GM03348 (cell line): Measurements from ENCODE around the gene NUDT1.

ENCODE experiments used
- DNase-seq: peaks from one replicate; pipeline ENCODE4 v3.0.0; 2012; ENCODE audit warnings: low spot score

The NUDT1 gene

GRCh38 chr7:2205036-2205780 lies 36.8 kb upstream of the NUDT1 start:
- DNase-seq = no peak

DNA sequence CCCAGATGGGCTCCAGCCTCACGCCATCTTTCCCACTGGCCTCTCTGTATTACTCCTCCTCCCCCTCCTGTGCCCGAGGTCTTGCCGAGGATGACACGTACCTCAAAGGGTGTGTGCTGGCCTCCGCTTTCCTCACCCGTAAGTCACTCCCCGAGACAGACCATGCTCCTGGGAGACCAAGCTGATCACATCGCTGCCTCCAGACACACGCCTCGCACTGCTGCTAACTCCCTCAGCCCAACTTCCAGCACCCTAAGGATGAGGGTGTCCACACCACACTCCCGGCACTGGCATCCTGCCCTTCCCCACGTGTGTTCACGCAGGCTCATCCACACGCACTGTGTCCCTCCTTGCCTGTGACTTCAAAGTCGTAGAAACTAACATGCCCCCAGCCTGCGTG lies 33.3 kb upstream of the NUDT1 start:
- DNase-seq = no peak

DNA sequence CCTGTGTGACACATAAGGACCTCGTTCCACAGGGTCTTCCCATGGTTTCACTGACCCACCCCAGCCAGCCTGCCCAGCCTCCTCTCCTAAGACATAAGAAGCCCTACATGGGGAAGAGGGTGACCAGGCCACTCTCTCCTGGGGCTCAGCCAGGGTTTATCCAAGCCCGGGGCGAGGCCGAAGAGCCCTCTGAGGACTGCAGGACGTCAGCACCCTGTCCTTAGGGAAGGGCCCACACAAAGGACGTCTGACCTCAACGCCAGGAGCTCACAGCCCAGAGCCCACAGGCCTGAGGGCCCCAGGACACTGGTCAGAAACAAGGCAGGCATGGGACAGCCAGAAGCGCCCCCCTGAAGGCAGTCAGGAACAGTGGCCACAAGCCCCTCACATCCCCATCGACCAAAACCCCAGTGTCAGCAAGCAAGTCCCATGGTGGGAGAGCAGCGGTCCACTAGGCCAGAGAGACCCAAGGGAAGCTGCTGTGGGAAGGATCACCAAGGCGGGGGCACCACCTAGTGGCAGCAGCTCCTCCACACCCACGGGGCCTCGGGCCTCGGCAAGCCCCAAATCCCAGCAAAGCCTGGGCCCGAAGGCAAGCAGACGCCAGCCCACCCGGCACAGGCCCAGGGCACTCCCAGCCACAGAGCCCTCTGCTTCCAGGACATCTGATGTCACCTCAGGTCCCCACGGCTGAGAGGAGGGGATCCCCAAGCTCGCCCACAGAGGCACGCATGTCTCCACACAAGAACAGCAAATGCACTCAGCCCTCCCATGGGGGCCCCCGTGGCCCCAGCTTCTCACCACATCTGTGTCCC lies 32.7 kb upstream of the NUDT1 start:
- peak; percentile 94 for DNase-seq

DNA sequence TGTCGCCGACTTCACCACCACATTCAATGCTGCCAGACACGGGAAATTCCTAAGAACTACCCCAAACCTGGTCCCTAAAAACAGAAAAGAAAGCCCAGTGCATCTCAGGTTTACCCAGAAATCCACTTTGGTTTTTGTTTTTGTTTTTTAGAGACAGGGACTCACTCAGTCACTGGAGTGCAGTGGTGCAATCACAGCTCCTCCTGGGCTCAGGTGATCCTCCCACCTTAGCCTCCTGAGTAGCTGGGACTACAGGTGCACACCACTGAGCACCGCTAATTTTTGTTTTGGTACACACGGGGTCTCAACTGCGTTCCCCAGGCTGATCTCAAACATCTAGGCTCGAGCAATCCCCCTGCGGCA lies 32.1 kb upstream of the NUDT1 start:
- no peak for DNase-seq

DNA sequence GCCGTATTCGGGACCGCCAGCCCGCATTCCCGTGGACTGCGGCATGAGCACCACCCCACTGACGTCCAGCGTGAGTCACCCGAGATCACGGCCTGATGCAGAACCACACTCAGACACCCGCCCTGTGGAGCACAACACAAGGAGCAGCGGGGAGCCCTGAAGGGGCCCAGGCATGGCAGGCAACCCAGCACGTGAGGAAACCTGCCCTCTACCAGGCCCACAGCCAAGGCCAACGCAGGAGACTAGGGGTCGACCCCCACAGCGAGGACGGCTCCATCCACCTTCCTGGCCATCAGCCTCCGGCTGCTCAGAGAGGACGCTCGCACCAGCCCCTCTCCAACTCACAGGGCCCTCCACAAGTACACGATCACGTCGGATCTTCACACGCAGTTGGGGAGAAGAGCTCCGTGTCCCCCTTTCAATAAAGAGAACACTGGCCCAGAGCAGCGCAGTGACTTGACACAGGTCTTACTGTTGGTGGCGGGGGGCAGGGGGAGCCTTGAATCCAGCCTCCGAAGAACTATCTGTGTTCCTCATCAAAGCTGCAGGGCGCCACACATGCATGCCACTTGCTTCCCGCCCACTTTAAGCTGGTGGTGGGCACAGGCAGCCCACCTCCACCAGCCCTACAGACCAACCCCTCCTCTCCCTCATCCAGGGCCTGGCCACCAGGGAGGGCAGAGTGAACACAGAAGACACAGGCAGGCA lies 31.3 kb upstream of the NUDT1 start:
- no peak for DNase-seq

DNA sequence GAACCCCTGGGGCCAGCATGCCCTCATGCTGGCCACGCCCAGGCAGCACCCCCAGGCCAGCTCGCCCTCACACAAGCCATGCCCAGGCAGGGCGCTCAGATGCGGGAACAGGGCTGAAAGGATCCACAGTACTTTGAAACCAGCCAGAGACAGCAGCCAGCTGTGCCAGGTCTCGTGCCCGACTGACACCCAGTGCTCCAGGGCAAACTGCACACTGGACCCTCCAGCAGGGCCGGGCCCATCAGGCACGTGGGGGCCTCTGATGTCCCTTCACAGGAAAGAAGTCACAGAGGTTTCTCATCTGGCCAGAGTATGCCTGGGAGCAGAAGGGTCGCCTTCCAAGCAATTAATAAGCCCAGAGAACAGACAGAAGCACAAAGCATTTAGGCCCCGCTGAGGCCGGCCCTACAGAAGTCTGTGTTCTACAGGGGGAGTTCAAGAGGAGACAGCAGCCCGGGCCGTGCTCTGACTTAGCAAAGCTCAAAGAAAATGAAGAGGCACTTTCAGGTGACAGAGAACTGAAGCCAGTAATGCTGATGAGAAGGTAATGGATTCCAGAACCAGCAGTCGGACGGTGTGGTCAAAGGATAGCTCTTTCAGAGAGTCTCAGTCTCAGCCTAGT lies 30.7 kb upstream of the NUDT1 start:
- no peak for DNase-seq

- no peak for DNase-seq
Measured at GRCh38 chr7:2211926-2212325, 30.1 kb upstream of the NUDT1 start.

DNA sequence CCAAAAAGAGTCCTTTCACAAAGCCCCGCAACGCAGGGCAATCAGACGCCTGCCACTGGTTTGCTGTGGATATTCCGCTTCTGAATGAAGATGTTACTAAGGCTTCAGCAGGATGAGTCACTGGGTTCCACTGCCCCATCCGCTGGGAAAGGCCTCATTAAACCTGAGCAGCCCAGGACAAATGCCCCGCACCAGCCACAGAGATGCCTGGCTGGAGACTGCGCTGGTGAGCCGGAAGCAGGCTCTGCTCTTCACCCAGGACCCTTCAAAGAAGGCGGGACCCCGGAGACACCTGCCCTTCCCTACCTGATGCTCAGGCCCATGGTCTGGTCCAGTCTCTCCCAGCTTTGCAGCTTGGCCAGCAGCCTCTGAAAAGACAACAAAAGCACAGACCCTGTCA lies 29.1 kb upstream of the NUDT1 start:
- DNase-seq = no peak

DNA sequence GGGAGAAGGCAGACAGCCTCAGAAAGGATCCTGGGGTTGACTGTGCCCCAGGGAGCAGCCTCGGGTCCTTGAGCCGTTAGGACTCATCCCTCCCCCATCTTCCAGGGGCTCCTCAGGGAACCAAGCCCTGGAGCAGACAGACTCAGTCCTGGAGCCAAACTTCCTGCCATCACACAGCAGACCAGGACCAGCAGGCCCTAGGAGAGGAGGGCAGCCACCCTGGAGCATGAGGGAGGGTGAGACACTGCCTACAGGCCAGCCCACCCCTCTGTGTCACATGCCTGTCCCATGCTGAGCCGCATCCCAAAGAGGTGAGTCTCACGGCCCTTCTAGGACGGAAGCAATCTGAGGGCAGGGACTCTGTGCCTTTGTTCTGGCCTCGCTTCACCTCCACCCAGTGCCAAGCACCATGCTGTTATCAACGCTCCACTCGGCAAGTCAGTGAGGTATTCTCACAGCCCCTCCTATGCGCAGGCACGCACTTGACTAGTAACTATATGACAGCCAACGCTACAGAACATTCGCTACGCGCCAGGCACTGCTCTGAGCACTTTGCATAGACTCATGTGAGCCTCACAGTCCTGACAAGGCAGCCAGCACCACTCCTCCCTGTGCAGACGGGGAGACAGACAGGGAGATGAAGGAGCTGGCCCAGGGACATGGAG lies 28.3 kb upstream of the NUDT1 start:
- no peak for DNase-seq

- no peak for DNase-seq
Measured at GRCh38 chr7:2214636-2215035, 27.4 kb upstream of the NUDT1 start.

- DNase-seq = no peak
Measured at GRCh38 chr7:2215851-2216250, 26.2 kb upstream of the NUDT1 start.

DNA sequence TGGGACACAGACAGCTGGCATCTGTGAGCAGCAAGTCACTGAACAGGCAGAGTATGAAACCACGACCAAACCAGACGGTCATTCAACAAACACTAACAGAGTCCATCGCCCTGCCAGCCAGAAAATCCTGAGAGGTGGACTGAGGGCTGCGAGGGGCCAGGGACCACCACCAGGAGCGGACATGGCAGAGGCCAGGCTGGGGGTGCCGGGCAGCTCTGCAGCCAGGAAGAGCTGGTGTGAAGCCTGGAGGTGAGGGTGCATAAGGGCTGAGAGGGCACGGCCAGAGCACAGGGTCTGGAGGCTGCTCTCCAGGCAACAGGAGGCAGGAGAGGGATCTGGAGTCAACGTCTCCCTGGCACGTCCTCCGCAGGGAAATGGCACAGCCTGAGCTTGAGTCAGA lies 24.8 kb upstream of the NUDT1 start:
- DNase-seq = no peak

DNA sequence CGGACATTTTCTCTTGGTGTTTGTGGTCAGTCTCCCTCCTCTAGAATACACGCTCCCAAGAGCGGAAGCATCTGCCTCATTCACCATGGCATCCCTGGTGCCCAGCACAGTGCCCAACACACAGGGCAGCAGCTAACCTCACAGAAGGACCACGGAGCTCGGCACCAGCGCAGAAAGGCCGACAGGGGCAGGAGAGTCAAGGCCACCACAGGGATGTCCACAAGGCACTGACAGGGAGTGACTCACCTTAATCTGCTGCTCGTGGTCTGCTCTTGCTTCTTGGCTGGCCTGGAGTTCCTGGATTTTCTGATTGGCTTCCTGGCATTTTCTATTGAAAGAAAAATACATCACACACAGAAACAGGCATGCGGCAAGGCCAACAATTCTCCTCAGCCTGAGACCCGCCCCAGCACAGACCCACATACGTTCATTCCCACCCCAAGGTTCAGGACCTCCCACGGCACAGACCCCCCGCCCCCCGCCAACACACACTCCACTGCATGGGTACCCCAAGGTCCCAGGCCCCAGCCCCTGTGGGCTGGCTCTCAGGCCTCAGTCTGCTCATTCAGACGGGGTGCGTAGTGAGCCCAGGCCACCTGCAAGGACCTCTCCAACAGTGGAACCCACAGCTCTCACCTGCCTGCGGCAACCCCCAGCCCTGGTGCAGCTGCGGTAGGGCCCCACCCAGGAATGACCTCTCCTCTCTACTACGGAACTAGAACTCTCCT lies 24.1 kb upstream of the NUDT1 start:
- no peak for DNase-seq

DNA sequence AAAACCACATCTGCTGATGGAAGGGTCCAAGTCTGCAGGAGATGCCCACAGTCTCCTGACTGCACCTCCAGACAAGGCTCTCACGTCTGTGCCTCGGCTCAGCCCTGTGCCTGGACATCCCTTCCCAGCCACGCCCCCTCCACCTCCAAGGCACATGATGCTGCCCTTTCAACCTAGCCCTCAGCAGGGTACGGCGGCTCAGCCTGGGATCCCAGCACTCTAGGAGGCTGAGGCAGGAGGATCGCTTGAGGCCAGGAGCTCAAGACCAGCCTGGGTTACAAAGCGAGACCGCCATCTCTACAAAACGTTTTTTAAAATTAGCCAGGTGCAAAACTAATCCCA lies 23.6 kb upstream of the NUDT1 start:
- DNase-seq = no peak

- no peak for DNase-seq
Measured at GRCh38 chr7:2219136-2219535, 22.9 kb upstream of the NUDT1 start.

- DNase-seq = no peak
Measured at GRCh38 chr7:2219606-2220005, 22.4 kb upstream of the NUDT1 start.

DNA sequence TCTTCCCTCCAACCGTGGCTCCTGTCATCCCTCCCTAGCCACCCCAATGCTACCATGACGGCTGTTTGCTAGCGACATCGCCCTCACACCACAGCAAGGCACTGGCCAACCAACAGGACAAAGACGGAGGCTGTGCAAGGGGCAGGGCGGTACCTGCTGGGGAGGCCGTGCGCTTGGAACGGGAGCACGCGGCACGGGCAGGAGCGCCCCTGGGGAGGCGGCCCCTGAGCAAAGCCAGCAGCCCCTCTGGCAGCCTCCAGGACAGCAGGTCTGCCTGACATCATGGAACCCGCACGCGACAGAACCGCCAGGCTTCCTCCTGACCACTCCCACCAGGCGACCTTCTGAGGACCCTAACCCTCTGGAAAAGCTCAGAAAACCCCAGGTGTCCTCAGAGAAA lies 22.0 kb upstream of the NUDT1 start:
- no peak for DNase-seq

DNA sequence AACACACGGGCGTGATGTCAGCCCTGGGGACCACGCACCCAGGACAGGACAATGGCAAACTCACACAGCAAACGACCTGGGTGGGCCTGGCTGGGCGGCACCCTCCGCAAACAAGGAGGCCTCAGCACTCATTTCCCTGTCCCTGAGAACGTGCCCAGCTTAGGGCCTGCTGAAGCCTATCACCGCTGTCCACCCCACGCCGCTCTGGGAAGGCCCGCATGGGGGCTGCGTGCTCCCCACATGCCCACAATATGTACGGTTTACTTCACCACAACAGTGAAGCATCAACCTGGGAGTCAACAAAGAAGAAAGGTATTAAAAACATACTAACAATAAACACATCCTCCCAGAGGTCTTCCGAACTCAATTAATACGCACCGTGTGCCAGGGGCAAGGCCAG lies 21.5 kb upstream of the NUDT1 start:
- DNase-seq = no peak

DNA sequence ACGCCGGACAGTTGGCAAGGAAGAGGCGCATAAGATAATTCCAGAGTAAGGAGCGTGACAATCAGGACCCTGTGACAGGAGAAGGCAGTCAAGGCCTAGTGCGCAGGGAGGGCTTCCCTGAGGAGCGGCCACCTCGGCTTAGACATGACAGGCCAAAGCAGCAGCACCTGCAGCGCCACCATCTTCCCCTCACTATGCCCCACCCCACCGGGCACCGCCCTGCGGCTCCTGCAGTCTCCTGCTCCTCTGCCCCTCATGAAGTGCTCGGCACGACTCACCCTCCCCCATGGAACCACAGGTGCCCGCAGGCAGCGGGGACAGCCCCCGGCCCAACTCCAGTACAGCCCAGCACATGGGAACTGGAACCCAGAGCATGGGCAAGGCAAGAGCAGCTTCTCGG lies 21.1 kb upstream of the NUDT1 start:
- no peak for DNase-seq

- no peak for DNase-seq
Measured at GRCh38 chr7:2222516-2222915, 19.5 kb upstream of the NUDT1 start.

DNA sequence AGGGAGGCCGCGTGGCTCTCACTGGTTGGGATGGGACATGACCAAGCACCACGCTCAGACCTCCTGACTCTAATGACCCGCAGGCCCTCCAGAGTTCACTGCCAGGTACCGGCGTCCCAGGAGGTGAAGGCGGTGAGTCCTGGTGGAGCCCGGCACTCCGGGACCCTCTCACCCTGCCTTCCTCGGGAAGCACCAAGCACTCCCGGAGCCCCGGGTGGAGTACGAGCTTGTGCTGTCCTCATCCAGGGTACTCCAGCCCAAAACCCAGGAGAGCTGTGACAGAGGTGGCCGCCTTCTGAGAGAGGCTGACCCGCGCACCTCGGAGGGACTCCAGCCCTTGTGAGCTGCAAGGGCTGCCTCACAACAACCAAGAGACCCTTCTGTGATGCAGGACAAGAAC lies 18.7 kb upstream of the NUDT1 start:
- DNase-seq = no peak

- no peak for DNase-seq
Measured at GRCh38 chr7:2224491-2224928, 17.5 kb upstream of the NUDT1 start.
